GM19463 (cell line): Measurements from ENCODE around the gene FAM124B.
A peak's percentile ranks its signal among the peaks of the same experiment; 100 is the strongest.
"Not testable (repeated sequence)": the region's sequence is repeated elsewhere in the genome, so short reads cannot be mapped to it uniquely, and the experiment has no call there.

Source experiments
- ATAC-seq: cut with Tn5 transposase; IDR thresholded peaks from one replicate; pipeline ENCODE4 v1.9.1; 2021; ENCODE audit warnings: mild to moderate bottlenecking, moderate library complexity; ENCODE audit not compliant: unreplicated experiment

FAM124B gene

DNA sequence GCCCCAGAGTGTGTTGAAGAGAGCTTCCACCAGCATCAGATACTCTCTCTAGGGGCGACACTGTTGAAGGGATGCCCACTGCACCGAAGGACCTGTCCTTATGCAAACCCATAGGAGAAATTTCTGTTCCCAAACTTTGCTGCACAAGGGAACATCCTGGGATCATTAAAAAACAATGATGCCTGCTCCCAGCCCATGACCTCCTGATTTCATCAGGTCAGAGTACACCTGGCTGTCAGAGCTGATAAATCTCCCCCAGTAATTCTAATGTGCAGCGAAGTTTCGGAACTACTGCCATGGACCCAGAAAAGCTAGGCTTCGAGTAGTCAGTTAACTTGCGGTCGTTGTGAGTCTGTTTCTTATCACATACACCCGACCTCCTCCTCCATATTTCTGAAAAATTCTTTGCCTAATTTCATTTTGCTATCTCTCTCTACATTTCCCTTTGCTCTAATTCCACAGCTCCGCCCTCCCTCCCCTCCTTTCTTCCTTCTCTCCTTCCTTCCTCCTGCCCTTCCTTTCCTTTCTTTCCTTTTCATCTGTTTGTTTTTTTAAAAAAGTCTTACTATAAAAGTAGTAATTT lies 18.8 kb downstream of the FAM124B start:
- no peak for ATAC-seq

DNA sequence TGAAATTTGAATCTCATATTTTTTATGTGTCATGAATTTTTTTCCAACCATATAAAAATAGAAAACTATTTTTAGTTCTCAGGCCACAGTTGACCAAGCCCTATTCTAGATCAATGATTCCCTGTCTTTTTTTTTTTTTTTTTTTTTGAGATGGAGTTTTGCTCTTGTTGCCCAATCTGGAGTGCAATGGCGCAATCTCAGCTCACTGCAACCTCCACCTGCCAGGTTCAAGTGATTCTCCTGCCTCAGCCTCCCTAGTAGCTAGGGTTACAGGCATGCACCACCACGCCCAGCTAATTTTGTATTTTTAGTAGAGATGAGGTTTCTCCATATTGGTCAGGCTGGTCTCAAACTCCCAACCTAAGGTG lies 19.6 kb downstream of the FAM124B start:
- not testable (repeated sequence) for ATAC-seq

DNA sequence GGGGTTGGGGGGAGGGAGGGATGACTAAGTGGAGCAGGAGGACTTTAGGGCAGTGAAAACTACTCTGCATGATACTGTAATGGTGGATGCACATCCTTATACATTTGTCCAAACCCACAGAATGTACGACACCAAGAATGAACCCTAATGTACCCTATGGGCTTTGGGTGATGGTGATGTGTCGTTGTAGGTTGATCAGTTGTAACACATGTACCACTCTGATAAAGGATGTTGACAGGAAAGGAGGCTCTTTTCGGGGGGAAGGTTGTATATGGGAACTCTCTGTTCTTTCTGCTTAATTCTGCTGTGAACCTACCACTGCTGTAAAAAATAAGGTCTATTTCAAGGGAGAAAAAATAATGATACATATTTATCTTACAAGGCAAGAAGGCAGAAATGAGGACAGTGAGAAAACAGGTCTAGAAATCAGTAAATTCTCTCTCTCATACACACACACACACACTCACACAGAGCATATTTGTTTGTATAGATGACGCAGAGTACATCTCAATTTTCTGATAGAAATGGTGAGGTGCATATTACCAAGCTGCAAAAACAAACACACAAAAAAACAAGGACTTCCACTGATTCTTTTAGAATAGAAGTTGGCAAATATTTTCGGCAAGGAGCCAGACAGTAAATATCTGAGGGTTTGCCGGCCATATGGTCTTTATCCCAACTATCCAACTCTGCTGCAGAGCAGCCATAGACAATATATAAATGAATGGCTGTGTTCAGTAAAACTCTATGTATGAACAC lies 20.2 kb downstream of the FAM124B start:
- no peak for ATAC-seq

DNA sequence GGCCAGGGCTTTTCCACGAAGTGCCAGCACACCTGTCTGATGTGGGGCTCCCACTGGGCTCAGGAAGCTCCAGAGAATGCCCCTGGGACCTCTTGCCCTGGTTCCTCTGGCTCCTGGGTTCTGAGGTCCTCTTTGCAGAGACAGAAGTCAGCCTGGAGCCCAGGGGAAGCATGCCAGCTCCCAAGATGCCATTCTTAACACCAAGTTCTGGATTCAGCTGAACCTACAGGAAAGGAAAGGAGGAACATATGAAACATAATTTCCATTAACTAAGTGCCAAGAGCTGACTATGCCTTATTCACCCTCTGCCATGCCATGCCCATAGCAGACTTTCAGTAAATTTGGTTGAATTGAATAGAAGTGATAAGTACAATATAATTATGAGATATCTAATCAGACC lies 21.9 kb downstream of the FAM124B start:
- ATAC-seq, result no peak

DNA sequence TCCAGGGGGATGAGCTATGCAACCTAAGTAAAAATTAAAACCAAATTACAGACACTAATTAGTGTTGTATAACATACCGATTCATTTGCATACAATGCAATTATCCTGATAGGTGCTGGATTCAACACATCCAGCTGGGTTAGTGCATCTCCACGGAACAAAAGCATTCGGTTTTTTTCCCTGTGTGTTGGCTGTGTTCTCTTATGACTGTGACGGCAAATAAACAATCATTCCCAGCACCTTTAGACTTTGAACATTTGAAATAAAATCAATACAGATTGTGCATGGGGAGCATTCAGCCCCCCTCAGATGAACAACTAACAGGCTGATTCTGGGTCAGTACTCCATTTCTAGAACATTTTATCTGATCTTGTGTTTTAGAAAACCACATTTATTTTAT lies 22.7 kb downstream of the FAM124B start:
- ATAC-seq, result no peak

DNA sequence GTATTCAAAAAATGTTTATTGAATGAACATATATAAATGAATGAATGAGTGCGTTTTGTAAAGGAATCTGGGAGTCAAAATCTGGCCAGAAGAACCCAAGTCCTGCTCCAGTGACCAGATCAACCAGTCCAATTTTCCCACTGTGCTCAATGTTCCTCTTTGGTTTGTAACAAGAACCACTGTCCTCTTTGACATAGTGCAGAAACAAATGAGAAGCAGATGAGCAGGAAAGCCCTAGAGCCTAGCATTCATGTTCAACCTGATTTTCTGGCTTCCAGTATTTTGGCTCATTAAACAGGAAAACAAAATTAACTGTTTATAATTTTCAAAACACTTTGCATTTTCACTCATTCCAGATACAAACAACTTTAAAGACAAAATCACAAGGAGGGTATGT lies 23.2 kb downstream of the FAM124B start:
- no peak for ATAC-seq

DNA sequence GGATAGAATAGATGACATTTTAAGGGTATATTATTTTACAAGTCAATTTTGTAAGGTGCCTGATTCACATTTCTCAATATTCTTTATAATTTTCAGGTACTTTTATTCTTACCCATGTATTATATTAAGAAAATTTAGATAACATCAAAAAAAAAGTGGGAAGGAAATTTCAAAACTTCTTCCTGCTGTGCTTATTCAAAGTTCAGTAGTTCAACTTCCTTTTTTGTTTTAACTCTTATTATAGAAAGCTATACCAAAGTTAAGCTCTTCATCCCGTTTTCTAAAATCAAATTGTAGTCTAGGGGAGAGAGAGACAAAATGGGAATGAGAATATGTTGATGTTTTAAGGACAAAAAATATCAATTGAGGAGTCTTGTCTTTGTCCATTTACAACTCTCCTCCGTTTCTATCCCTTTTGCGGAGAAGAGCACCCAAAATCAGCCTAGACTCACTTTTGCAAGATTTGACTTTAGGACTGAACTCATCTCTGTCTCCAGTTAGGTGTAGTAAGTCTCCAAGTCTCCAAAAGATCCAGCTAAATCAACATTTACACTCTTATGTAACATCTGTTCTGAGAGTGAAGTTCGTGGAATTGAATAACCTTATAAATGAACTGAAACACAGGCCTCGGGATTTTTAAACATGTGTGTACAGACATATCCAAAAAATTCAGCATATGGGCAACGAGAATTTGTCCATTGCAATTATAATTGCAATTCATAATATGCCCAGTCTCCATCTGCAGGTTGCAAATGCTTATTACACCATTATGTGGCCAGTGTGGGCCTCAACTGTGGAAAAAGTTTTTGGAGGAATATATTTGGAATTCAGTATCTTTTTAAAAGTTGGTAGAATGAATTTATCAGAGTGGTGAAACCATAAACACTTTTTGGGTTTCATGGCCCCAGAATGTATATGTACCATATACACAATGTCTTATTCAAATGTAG lies 23.9 kb downstream of the FAM124B start:
- ATAC-seq, result no peak

DNA sequence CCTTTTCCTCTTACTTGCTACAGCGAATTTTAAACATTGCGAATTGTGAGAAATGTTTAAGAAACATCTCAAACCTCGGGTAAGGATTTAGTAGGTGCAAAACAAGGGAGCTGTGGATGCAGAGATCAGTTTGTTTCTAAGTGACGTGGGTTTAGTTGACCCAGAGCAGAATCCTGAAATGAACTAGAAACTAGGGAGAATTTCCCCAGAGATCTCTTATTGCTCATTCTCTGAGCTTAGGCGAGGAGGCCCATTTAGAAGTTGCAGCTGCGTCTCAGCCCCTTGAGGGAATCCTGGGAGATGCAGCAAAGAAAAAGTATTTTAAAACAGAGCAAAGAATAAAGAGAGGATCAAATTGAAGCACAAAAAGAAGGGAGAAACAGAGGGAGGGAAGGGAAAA lies 29.3 kb downstream of the FAM124B start:
- no peak for ATAC-seq

DNA sequence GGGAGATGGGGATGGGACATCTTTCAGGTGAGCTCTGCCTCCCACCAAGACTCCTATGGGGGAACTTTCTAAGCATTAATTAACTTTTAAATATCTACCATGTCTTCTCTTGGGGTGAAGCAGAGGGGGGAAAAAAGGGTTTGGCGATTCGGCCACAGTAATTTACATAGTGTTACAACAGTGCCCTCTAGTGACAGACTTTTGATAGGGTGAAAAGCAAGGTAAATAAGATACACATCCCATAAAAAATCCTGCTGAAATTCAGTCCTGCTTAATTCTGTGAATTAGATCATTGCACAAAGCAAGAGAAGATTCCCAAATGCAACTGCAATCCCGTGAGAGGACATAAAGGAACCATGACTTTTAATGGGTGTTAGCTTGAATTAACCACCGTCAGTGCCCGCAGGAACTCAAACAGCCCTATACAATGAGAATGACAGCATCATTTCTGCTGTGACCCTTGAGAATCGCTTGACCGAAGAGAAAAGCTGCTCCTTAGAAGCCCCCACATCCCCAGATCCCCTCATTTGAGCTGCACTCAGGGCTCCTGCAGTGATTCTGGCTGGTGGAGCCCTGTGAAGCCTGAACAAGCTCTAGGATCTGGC lies 32.8 kb downstream of the FAM124B start:
- no peak for ATAC-seq

DNA sequence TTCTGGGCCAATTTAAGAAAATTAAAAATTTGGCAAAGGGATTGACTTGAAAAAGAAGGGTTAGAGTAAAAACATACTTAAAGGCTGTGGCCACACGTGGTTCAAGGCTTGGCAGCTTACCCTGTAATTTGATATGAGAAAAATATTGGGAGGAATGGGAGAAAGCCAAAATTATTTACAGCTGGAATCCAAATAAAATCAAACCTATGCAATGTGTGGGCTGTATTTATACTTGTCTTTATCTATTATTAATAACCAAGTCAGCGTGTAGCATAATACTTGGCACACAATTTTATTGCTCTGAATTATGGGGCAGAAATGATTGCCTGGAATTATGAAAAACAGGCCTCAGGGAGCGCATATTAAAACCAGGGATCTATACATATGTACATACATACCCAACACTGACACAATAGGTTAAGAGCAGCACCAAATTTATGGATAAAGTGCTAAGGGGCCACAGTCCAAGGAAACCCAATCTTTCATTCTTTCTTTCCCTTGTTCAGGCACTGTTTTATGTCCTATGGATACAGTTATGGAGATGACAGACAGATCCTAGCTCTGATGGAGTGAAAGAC lies 35.6 kb downstream of the FAM124B start:
- no peak for ATAC-seq

DNA sequence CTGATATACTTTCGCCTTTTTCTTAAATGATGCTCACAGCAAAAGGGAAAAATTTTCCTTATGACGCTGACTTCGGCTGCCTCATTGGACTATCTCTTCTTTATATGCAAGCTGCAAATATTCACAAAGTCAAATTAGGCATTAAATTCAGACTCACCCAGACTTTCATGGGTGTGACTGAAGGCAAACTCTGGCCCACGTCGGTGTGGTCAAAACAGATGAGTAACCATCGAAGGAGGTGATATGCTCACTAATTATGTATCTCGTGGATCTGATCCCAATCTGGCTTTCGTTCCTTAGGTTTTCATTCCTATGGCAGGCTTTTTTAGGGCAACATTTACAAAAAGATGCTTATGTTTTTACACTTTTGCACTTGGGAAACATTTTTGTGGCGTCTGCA lies 36.6 kb downstream of the FAM124B start:
- ATAC-seq, result no peak

DNA sequence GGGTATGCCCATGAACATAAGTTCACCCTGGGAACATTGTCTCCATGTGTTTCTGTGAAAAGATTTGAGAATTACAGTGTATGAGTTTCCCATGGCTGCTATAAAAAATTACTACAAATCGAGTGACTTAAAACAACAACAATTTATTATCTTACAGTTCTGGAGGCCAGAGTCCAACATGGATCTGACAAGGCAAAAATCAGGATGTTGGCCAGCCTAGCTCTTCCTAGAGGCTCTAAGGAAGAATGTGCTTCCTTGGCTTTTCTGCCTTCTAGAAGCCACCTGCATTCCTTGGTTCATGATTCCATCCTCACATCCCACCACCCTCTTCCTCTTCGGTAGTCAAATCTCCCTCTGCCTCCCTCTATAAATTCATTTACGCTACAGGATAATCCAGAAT lies 38.6 kb downstream of the FAM124B start:
- ATAC-seq, result no peak

DNA sequence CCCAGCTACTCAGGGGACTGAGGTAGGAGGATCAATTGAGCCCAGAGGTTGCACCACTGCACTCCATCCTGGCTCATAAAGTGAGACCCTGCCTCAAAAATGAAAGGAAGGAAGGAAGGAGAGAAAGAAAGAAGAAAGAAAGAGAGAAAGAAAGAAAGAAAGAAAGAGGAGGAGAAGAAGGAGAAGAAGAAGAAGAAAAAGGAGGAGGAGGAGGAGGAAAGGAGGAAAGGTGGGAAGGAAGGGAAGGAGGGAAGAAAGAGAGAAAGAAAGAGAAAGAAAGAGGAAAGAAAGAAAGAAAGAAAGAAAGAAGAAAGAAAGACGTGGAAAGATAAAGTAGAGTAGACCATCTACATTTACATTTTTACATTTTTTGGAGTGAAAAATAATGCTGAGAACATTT lies 39.8 kb downstream of the FAM124B start:
- ATAC-seq, result no peak

DNA sequence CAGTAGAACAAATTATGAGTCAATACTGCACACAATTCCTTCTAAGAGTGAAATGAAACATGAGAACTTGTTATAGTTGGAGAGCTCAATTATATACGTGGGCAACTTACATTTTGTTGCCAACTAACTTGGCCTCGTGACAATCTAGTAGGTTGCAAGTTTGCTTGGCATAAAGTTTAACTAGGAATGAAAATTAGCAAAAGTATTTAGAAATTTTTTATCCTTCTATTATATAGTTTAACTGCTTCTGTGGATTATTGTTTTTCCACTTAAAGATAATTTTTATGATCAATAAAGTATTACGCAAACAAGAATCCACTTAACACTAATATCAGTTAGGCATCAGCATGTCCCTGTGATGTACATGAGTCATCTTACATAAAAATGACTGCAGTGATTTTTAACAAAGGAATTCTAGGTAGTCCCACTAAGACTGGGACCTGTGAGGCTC lies 41.1 kb downstream of the FAM124B start:
- ATAC-seq, result no peak

DNA sequence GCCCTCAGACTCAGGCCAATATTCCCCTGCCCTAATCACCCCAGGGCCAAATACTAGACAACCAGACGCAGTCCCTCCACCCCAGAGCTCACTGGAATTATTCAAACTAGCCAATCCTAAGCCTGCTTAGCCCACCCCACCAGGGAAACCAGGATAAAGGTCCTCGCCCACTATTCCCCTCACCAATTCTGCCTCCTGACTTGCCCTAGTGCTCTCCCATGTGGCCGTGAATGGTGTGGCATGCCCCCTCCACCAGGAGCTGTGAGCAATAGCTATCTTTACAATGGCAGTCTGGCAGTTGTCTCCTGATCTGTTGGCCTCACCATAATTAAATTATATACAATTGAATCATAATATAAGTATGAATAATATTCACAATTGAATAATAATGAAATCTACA lies 42.3 kb downstream of the FAM124B start:
- ATAC-seq, result peak; percentile 55

DNA sequence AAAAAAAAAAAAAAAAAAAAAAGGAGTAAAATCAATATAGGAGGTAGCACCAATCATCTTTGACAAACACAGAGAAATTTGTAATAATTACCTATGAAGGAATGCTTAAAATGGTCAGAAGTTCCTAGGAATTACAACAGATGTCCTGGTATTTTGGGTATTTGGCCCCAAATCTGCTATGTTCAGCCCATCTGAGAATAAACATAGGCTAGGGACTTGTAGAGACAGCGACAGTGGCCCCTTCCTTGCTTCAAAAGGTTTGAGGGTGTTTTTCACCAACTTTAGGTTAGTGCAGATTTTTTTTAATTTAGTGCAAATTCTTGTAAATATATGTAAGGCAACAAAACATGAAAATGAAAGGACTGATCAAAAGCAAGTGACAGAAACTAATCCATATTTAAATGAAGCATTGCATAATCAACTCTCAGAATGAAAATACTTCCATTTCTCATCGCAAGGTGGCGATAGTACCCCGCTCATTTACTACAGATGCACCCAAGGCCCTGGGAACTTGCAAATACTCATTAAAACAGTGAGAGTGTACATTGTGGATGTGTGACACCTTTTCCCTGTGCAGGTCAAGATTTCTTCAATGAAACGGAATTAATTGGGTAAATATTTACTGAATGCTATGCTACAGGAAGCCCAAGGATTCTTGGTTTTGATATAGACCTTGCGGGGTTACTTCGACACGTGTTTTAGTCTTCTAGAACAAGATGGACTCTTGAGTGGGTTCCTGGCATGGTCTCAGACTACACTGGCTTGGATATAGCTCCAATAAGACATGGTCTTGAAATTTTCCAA lies 44.6 kb downstream of the FAM124B start:
- peak; percentile 81 for ATAC-seq

DNA sequence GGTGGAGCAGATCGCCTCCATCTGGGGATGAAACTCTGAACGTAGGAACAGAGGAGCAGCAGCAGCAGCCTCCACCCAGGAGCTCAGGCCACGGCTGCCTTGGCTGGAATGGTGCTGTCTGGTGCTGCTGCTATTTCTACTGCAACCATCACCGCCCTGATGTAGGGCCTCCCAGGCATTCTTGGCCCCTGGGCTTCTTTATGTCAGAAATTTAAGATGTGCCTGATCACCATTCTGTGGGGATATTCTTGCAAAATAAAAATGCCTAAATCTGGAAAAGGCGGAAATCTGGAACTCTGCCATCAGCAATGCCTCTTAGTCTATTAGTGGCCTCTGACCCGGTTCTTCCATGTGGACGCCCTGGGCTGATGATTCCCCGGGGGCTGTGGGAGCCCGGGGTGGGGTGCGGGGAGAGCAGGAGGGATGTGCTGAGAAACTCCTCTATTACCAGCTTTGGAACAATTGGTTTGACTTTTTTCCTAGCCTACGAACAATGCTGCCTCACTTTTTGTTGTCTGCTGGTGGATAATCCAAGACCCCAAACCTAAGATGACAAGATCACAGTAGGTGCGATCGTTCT lies 47.2 kb downstream of the FAM124B start:
- no peak for ATAC-seq

DNA sequence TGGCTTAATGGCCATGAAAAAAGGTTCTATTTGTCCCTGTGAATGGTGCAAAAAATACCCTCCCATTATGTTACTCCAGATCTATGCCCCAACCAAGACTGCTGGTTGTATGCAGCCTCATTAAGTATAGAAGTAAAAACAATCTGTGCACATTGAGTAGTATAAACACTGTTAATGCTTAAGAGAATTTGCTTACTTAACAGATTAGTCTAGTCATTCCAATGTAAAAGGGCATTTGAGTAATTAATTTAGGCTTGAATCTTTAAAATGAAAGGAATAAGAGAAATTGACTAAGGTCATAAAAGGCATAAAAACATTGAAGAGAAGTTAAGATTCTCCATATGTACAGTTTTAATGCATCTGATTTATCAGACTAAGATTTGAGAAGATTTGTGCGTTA lies 51.2 kb downstream of the FAM124B start:
- ATAC-seq, result no peak

DNA sequence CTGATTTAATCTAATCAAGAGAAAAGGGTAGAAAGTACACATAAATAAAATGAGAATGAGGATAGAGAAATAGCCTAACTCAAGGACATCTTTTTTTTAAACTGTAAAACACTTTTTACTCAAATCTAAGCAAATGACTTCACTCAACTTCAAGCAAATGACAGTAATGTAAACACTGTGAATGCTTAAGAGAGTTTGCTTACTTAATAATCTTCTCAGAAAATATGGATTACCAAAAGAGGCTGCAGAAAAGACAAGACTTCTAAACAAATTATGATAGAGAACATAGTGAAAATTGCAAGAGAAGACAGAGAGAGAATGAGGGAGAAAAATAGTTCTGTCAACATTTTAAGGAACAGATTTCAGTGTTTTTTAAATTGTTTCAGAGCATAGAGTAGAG lies 52.5 kb downstream of the FAM124B start:
- ATAC-seq, result no peak
